ENCODE measurements around the gene CPM.
"Not testable (repeated sequence)": the region's sequence is repeated elsewhere in the genome, so short reads cannot be mapped to it uniquely, and the experiment has no call there.

The CPM gene

GRCh38 chr12:68807274-68807575 lies 125.7 kb downstream of the CPM start:
- not testable (repeated sequence) for DNase-seq (ENCODE audit: low read depth in 2 of 2)

- DNase-seq (ENCODE audit: low read depth in 2 of 2): no peak
These were observed 126.3 kb downstream of the CPM start for GRCh38 chr12:68806488-68807237.

DNA sequence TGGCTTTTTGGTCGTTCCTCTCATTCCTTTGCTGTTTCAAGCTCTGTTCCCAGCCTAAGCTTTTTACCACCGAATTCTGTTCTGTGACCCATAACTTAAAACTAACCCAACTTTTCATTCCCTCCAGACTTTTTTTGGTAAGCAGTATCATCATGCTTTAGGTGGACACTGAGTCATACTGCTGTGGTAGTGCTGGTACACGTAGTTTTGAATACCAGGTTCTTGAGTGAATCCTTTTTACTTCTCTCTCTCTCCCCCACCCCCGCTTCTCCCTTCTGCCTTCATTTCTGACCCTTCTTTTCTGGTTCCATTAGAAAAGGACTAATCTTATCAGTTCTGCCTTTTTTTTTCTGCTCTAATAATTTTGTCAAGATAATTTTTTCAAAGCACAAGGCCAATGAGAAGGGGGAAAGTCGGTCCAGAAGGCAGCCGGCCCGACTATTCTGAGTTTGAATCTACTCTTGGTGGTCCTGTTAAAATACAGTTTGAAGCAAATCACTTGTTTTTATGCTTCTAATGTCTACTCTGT lies 127.3 kb downstream of the CPM start:
- DNase-seq (ENCODE audit: low read depth in 2 of 2): no peak

DNA sequence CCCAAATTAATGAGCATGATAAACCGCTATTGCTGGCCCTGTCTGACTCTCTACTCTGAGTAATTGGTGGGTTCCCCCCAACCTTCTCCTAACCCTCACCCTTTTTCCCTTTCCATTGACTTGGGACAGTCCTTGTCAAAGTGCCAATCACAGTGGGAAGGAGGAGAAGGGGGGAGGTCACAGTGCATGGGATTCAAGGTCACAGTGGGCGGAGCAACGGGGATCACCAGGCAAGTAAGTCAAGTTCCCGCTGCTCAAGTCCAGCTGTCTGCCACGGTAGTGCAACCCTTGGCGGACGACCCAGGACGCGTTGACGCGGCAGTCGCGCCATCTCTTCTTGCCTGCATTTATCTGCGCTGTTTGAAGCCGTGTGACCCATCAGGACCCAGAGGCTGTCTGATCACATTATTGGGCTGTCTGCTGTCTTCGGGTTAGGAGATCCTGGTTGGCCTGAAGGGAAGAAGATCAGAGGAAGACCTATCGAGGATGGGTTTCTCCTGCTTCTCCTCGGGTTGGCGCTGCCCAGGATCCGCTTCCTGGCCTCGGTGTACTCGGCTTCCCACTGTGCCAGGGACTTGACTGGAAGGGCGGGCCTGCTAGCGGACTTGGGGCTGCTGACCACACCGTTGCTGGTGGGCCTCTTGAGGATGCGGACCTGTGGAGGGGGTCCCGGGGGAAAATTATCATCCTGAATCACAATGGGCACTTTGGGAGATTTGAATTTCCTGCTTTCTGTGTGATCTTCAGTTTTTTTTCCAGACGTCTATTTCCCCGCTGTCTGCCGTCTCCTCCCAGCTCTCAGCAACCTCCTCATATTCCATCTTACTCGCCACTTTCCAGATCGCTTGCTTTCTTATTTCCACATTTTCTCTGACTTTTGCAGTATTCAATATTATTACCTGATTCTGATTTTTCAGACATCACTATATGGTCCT lies 128.0 kb downstream of the CPM start:
- DNase-seq (ENCODE audit: low read depth in 2 of 2): no peak

DNA sequence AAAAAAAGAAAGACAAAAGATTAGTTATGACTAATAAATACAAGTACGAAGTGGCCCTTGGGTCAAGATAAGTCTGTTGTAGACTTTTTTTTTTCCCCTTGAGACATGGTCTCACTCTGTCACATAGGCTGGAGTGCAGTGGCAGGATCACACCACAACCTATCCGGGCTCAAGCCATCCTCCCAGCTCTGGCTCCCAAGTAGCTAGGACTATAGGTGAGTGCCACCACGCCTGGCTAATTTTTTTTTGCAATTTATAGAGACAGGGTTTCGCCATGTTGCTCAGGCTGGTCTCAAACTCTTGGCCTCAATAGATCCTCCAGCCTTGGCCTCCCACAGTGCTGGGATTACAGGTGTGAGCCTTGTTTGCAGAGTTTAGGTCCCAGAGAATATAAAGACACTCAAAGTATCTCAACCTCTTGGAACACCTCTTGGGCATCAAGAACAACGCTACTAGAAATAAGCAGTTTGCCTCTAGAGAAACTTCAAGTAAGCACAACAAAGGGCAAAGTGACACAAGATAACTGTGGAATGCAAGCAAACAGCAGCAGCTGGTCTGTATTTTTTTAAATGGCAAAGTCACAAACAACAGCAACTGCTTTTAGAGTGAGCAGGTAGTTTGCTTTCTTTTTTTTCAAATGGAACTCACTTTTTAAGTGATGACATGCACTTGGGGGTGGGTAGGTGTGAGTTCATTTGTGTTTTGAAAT lies 128.9 kb downstream of the CPM start:
- DNase-seq (ENCODE audit: low read depth in 2 of 2): no peak

GRCh38 chr12:68802911-68803651 lies 129.9 kb downstream of the CPM start:
- not testable (repeated sequence) for DNase-seq (ENCODE audit: low read depth in 2 of 2)

- DNase-seq (ENCODE audit: low read depth in 2 of 2): not testable (repeated sequence)
These were observed 130.6 kb downstream of the CPM start for GRCh38 chr12:68802372-68802745.
